CD4-positive, alpha-beta T cell (primary cell): ENCODE results near the gene COQ5. TPM values are rescaled to one million over a fixed set of nuclear protein-coding genes. Genes with fewer than 3 reads are reported as not detected.

Experiments
- ATAC-seq: fragments of 200-7000 bp; cut with Tn5 transposase; one replicate; pipeline ENCODE4 v1.10.0; 2022; ENCODE audit warnings: mild to moderate bottlenecking; ENCODE audit not compliant: poor library complexity
- CTCF ChIA-PET: fragments of 350-600 bp; sonication (Branson Sonifier 250); formaldehyde crosslinking; loops from one replicate; lab custom pipeline; 2021; ENCODE audit warnings: antibody characterized with exemption, inconsistent platforms; lab: Charles Lee
- POLR2A ChIA-PET: fragments of 350-600 bp; sonication (Branson Sonifier 250); formaldehyde crosslinking; loops from one replicate; lab custom pipeline; 2021; ENCODE audit warnings: antibody characterized with exemption, inconsistent platforms; lab: Charles Lee
- DNase-seq, 14 experiments: peaks; one replicate each; pipeline ENCODE4 v3.0.0-alpha.2; 2013 to 2020; ENCODE audit warnings: mixed read lengths in 2 of 14
- H3K27ac ChIP-seq, 2 donors: one replicate each; pipeline versions ENCODE4 v1.5.1 to v1.7.0; 2013; ENCODE audit warnings: low read length in 2 of 2, low read depth in 1 of 2, mild to moderate bottlenecking in 1 of 2
- H3K27me3 ChIP-seq, 2 experiments: 1 replicate in 1 of 2; 2 replicates in 1 of 2; pipeline versions ENCODE4 v1.6.1 to v1.7.0; 2013; ENCODE audit warnings: low read length in 2 of 2, control low read depth in 1 of 2, mild to moderate bottlenecking in 1 of 2, moderate library complexity in 1 of 2; ENCODE audit not compliant: insufficient read depth in 2 of 2, control insufficient read depth in 1 of 2
- H3K36me3 ChIP-seq: one replicate; pipeline ENCODE4 v1.6.1; 2013; ENCODE audit warnings: low read length, control low read depth; ENCODE audit not compliant: insufficient read depth
- H3K4me1 ChIP-seq: one replicate; pipeline ENCODE4 v1.6.1; 2013; ENCODE audit warnings: low read length, control low read depth; ENCODE audit not compliant: insufficient read depth
- H3K4me3 ChIP-seq: one replicate; pipeline ENCODE4 v1.5.1; 2013; ENCODE audit warnings: mild to moderate bottlenecking, low read length, moderate library complexity
- H3K9me3 ChIP-seq, 2 experiments: 1 replicate in 1 of 2; 2 replicates in 1 of 2; pipeline versions ENCODE4 v1.6.1 to v1.7.0; 2013; ENCODE audit warnings: low read length in 2 of 2, mild to moderate bottlenecking in 2 of 2, control low read depth in 1 of 2, moderate library complexity in 1 of 2; ENCODE audit not compliant: control insufficient read depth in 1 of 2, insufficient read depth in 1 of 2
- H3K27ac Mint-ChIP-seq: one replicate; pipeline ENCODE4 v1.8.0; 2020; ENCODE audit warnings: mixed read lengths
- H3K27me3 Mint-ChIP-seq: one replicate; pipeline ENCODE4 v1.8.0; 2021; ENCODE audit warnings: mixed read lengths
- H3K36me3 Mint-ChIP-seq: one replicate; pipeline ENCODE4 v1.8.0; 2021; ENCODE audit warnings: low read depth, mixed read lengths
- H3K4me1 Mint-ChIP-seq: one replicate; pipeline ENCODE4 v1.8.0; 2021; ENCODE audit warnings: low read depth, mixed read lengths
- H3K4me3 Mint-ChIP-seq: one replicate; pipeline ENCODE4 v1.8.0; 2020; ENCODE audit warnings: mild to moderate bottlenecking, mixed read lengths
- H3K9me3 Mint-ChIP-seq: one replicate; pipeline ENCODE4 v1.8.0; 2020; ENCODE audit warnings: mixed read lengths
- CTCF ChIP-seq: fragments of 200-600 bp; IDR thresholded peaks from one replicate; pipeline ENCODE4 v1.8.0; 2022; ENCODE audit warnings: antibody characterized with exemption, mild to moderate bottlenecking
- intact Hi-C, 2 experiments: fragments of 100-400 bp; cut with DNase I in 1 of 2; cut with micrococcal nuclease in 1 of 2; formaldehyde crosslinking; loops; one replicate each; pipeline versions ENCODE4 v1.15.1 to v1.9.0; 2023 to 2025; cut with DNase I, micrococcal nuclease
- total RNA-seq, 174 experiments: library from RNA in 2 of 174; stranded (reverse) in 2 of 174; gene quantifications; one replicate each; pipeline ENCODE4 v1.2.3 and lab custom pipeline; 2021 to 2026

COQ5 gene
- total RNA-seq, 2 experiments from 2014 or later, result 6.9 to 7.1 TPM

GRCh38 chr12:120462099-120462640, 66.8 kb downstream of the COQ5 start:
- peaks cover 13% of the 10 kb centered on the region for H3K4me1 ChIP-seq
- H3K36me3 ChIP-seq, result peaks cover 91% of the 10 kb centered on the region
- ChIA-PET POLR2A (no interaction called here), CTCF (no interaction called here)
- H3K36me3 Mint-ChIP-seq, result peaks cover 97% of the 10 kb centered on the region
- no peak overlapping the region for H3K4me3 Mint-ChIP-seq
- no peak overlapping the region for H3K27ac ChIP-seq
- H3K9me3 Mint-ChIP-seq, result no peaks in the 10 kb centered on the region
- ATAC-seq (no peak), DNase-seq (no peak)
- no peaks in the 10 kb centered on the region for H3K9me3 ChIP-seq
- no peaks in the 10 kb centered on the region for H3K27me3 Mint-ChIP-seq
- intact Hi-C loops, result loop anchor here in 1 of 2 experiments (10.0 kb wide), 2 partner anchors 253 to 267 kb away; partner anchors contain the start of genes GCN1 and UNC119B
- no peak for TF ChIP-seq CTCF
- H3K4me1 Mint-ChIP-seq, result peaks cover 20% of the 10 kb centered on the region
- H3K4me3 ChIP-seq, result no peak overlapping the region
- no peak overlapping the region for H3K27ac Mint-ChIP-seq
- H3K27me3 ChIP-seq, result no peaks in the 10 kb centered on the region

- TF ChIP-seq CTCF, result no peak
- Mint-ChIP-seq H3K36me3 (peaks cover 93% of the 10 kb centered on the region), H3K4me1 (peaks cover under 1% of the 10 kb centered on the region), H3K27ac (no peak overlapping the region), H3K4me3 (no peak overlapping the region), H3K9me3 (no peaks in the 10 kb centered on the region), H3K27me3 (no peaks in the 10 kb centered on the region)
- no peak overlapping the region for H3K27ac ChIP-seq
- H3K9me3 ChIP-seq, result no peaks in the 10 kb centered on the region
- H3K27me3 ChIP-seq, result no peaks in the 10 kb centered on the region
- H3K36me3 ChIP-seq, result peaks cover 87% of the 10 kb centered on the region
- no peak overlapping the region for H3K4me3 ChIP-seq
- ChIA-PET POLR2A (no interaction called here), CTCF (no interaction called here)
- DNase-seq, result no peak
- no peaks in the 10 kb centered on the region for H3K4me1 ChIP-seq
- no peak for ATAC-seq
- intact Hi-C loops, result loop anchor here in 1 of 2 experiments (10.0 kb wide), 2 partner anchors 255 to 265 kb away; partner anchors contain the start of genes GCN1 and UNC119B
These were observed 68.8 kb downstream of the COQ5 start for GRCh38 chr12:120460157-120460556.

- no peaks in the 10 kb centered on the region for H3K27me3 ChIP-seq
- Mint-ChIP-seq H3K4me3 (no peak overlapping the region), H3K4me1 (peaks cover 4% of the 10 kb centered on the region), H3K27ac (no peak overlapping the region), H3K27me3 (no peaks in the 10 kb centered on the region), H3K9me3 (no peaks in the 10 kb centered on the region), H3K36me3 (peaks cover 74% of the 10 kb centered on the region)
- no peak overlapping the region for H3K27ac ChIP-seq
- peaks cover 77% of the 10 kb centered on the region for H3K36me3 ChIP-seq
- DNase-seq (peak in 1 of 14 experiments; percentile 18), ATAC-seq (no peak)
- peaks cover 3% of the 10 kb centered on the region for H3K4me1 ChIP-seq
- no peaks in the 10 kb centered on the region for H3K9me3 ChIP-seq
- ChIA-PET CTCF (interaction anchor here (0.6 to 3.9 kb wide), 4 partner anchors 8 to 78 kb away, joined by 3 to 10 read pairs (median 4); partner anchors contain the start of gene SRSF9), POLR2A (interaction anchor here (0.8 to 1.7 kb wide), 2 partner anchors 12 to 20 kb away, joined by 3 to 6 read pairs; no protein-coding TSS in a partner anchor)
- TF ChIP-seq CTCF, result peak; percentile 14
- no peak overlapping the region for H3K4me3 ChIP-seq
- intact Hi-C loops, result no loop called here
These were observed 71.8 kb downstream of the COQ5 start for GRCh38 chr12:120457133-120457532.
